ENCODE data around the gene DNMT1.
"Not testable (repeated sequence)": the region's sequence is repeated elsewhere in the genome, so short reads cannot be mapped to it uniquely, and the experiment has no call there.

DNMT1 gene

DNA sequence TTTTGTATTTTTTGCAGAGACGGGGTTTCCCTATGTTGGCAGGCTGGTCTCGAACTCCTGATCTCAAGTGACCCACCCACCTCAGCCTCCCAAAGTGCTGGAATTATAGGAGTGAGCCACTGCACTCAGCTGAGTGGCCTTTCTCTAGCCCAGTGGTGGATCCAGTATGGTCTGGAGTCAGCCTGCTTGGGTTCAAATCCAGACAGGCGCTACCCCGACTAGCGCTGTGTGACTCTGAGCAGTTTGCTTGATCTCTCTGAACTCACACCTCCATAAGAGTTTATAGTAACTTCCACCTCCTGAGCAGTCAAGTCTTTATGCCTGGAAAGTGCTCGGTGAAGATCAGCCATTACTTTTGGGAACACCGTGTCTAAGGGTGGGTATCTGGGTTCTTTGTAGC is 25.9 kb upstream of the DNMT1 start:
- DNase-seq: no peak

- no peak for DNase-seq
Observed at GRCh38 chr19:10219678-10220077, 24.9 kb upstream of the DNMT1 start.

- no peak for DNase-seq
Observed at GRCh38 chr19:10217085-10217484, 22.3 kb upstream of the DNMT1 start.

DNA sequence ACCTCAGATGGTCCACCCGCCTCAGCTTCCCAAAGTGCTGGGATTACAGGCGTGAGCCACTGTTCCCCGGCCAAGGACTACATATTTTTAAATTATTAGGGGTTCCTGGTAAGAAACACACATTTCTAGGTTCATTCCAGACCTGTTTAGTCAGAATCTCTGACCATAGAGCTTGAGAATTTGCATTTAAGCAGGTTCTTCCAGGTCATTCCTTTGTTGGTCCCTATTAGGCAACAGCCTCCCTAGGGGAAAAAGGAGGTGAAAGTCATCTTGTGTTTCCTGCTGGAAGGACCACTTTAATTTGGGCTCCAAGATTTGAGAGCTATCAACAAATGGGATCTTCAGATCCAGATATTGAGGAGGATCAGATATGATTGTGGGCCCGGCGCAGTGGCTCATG is 20.0 kb upstream of the DNMT1 start:
- no peak for DNase-seq

DNA sequence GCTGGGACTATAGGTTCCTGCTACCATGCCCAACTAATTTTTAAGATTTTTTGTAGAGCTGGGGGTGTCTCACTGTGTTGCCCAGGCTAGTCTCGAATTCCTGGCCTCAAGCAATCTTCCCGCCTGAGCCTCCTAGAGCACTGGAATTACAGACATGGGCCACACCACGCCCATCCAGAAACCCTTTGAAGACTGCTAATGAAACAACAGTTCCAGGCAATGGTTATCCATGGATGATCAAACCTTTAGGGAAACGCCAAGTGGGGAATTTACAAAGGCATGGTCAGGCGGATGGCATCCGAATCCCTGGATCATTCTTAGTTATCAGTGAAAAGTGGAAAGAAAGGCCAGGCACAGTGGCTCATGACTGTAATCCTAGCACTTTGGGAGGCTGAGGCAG is 16.9 kb upstream of the DNMT1 start:
- DNase-seq: no peak

- DNase-seq: no peak
Observed at GRCh38 chr19:10211061-10211460, 16.3 kb upstream of the DNMT1 start.

- DNase-seq: no peak
Observed at GRCh38 chr19:10209315-10209714, 14.6 kb upstream of the DNMT1 start.

DNA sequence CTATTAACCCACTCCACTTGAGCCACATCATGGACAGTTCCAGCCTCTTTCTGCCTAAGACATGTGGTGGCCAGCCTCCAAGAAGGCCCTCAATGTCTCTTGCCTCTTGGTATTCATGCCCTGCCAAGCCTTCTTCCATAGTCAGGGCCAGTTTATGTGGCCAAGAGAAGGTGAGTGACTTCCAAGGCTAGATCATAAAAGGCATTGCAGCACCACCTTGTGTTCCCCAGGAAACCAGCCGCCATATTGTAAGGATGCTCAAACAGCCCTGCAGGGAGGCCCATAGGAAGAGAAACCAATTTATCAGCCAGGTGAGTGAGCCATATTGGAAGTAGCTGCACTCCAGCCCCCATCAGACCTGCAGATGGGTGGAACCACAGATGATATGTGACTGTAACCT is 12.3 kb upstream of the DNMT1 start:
- no peak for DNase-seq

- DNase-seq: no peak
Observed at GRCh38 chr19:10206226-10206885, 11.6 kb upstream of the DNMT1 start.

DNA sequence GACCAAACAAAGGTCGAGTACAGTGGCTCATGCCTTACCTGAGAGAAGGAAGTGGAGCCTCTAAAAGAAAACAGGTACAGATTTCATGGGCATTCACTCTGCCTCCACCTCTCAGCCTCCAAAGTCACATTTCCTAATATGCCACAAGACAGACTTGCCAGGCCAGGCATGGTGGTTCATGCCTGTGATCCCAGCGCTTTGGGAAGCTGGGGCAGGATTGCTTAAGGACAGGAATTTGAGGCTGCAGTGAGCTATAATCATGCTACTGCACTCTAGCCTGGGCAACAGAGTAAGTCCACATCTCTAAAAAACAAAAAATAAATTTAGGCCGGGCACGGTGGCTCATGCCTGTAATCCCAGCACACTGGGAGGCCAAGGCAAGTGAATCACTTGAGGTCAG is 10.9 kb upstream of the DNMT1 start:
- DNase-seq: no peak

DNA sequence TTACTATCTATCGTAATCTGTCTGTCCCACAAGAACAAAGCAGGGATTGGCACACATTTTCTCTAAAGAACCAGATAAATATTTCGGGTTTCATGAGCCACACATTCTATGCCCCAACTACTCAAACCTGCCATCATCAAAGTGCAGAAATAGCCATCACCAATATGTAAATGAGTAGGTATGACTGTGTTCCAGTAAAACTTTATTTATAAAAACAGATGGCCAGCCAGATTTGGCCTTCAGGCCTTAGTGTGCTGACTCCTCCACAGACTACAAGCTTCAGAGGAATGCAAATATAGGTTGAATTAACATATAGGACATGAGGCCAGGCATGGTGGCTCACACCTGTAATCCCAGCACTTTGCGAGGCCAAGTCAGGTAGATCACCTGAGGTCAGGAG is 8.9 kb upstream of the DNMT1 start:
- no peak for DNase-seq

DNA sequence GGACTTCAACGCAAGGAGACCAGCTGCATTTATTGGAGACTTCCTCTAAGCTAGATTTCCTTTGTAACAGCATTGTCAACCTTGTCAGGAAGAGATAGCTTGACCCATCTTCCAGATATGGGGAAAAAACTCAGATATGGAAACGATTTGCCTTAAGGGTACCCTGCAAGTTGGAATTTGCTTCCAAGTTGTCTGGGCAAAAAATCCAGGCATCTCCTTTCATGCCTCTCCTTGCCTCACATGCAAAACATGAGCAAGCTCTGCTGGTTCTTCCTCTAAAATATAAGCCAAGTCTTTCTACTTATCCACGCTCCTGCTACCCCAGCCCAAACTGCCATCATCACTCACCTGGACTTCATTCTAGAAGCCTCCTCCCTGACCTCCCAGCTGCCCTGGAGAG is 6.4 kb upstream of the DNMT1 start:
- no peak for DNase-seq

DNA sequence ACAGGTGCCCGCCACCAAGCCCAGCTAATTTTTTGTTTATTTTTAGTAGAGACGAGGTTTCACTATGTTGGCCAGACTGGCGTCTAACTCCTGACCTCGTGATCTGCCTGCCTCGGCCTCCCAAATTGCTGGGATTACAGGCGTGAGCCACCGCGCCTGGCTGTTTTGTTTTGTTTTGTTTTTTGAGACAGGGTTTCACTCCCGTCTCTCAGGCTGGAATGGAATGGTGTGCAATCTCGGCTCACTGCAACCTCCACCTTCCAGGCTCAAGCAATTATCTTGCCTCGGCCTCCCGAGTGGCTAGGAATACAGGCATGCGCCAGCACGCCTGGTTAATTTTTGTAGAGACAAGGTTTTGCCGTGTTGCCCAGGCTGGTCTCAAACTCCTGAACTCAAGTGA is 5.3 kb upstream of the DNMT1 start:
- DNase-seq: not testable (repeated sequence)

- not testable (repeated sequence) for DNase-seq
Observed at GRCh38 chr19:10198889-10199644, 4.3 kb upstream of the DNMT1 start.

- no peak for DNase-seq
Observed at GRCh38 chr19:10195199-10195519, 406 bp upstream of the DNMT1 start.

DNA sequence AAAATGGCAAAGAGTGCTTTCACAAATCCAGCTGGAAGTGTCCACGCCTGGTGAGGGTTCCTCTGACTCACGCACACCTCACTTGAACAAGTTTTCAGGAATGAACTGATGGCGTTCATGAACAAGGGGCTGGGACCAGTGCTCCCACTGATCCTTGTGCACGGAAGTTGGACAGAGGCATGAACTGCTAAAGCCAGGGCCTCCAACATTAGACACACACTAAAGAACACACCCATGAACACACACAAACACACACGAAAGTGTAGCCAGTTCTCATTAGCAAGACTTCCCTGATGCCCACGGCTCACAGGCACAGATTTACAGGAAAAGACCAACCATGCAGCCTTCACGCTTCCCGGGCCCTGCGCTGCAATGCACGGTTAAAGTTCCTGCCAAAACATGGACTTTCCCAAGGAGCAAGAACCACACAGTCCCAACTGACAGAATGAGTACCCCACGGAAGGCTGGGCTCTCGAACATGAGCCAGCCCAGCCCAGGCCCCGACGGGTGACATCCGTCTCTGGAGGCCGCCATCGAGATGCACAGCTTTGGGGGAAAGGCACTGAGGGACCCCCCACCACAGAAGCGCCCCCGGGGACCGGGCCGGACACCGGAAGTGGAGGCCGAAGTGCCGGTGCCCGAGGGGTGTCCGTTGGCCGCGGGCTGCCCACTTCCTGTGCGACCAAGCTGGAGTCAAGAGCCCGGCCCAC is 808 bp downstream of the DNMT1 start:
- no peak for DNase-seq

DNA sequence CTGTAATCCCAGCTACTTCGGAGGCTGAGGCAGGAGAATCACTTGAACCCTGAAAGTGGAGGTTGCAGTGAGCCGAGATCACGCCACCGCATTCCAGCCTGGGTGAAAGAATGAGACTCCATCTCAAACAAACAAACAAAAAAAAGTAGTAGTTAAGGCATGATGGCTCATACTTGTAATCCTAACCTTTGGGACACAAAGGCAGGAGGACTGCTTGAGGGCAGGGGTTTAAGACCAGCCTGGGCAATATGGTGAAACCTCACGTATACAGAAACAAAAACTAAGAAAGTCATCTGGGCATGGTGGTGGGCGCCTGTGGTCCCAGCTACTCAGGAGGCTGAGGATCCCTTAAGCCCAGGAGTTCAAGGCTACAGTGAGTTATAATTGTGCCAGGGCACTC is 1.8 kb downstream of the DNMT1 start:
- no peak for DNase-seq

DNA sequence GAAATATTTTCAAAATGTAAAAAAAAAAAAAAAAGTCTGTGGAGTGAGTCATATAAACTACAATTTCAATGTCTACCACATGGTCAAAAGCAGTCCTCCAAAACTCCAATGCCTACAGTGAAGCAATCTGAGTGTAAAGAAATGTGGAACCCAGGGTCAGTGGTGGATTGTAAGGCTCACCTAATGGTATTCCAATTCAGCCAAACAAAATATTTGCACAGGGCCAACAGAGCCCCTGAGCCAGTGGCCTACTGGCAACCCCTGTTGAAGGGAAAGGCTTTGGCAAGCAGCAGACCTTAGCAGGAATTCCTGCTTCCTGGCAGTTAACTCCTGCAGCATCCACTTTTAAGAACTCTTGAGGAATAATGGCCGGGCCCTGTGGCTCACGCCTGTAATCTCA is 3.4 kb downstream of the DNMT1 start:
- no peak for DNase-seq

- no peak for DNase-seq
Observed at GRCh38 chr19:10190026-10190425, 4.7 kb downstream of the DNMT1 start.

GRCh38 chr19:10189616-10190015 is 5.1 kb downstream of the DNMT1 start:
- DNase-seq: peak; percentile 67

DNA sequence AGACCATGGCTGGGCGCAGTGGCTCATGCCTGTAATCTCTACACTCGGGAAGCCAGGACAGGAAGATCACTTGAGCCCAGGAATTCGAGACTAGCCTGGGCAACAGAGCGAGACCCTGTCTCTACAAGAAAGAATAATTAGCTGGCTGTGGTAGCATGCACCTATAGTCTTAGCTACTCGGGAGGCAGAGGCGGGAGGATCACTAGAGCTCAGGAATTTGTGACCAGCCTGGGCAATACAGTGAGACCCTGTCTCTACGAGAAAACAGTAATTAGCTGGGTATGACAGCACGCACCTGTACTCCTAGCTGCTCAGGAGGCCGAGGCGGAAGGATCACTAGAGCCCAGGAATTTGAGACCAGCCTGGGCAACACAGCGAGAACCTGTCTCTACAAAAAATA is 7.4 kb downstream of the DNMT1 start:
- DNase-seq: no peak

GRCh38 chr19:10184636-10185035 is 10.1 kb downstream of the DNMT1 start:
- no peak for DNase-seq

- no peak for DNase-seq
Observed at GRCh38 chr19:10183926-10184325, 10.8 kb downstream of the DNMT1 start.

GRCh38 chr19:10182847-10183246 is 11.9 kb downstream of the DNMT1 start:
- DNase-seq: no peak

Data from activated CD8-positive, alpha-beta memory T cell treated with anti-CD3 and anti-CD28 coated beads, Interleukin-2, amount 50 U/mL, for 48 hours (primary cell).